HL-60 (cell line): ENCODE measurements around the gene PEF1.

Experiments
- GABPA ChIP-seq: IDR thresholded peaks from 2 replicates; pipeline ENCODE4 v1.6.1; 2012; ENCODE audit warnings: low read depth
- POLR2AphosphoS5 ChIP-seq: IDR thresholded peaks from 2 replicates; pipeline ENCODE4 v1.6.1; 2012; ENCODE audit warnings: low read depth
- TF ChIP-seq, protein P1 (sequence below): IDR thresholded peaks from one replicate; pipeline ENCODE4 v1.5.1; 2011; ENCODE audit warnings: low read length, control low read depth, inconsistent platforms; ENCODE audit not compliant: insufficient read depth
- TF ChIP-seq, protein P2 (sequence below): IDR thresholded peaks from 2 replicates; pipeline ENCODE4 v1.6.1; 2012; ENCODE audit warnings: low read depth; ENCODE audit not compliant: insufficient replicate concordance

DNA sequence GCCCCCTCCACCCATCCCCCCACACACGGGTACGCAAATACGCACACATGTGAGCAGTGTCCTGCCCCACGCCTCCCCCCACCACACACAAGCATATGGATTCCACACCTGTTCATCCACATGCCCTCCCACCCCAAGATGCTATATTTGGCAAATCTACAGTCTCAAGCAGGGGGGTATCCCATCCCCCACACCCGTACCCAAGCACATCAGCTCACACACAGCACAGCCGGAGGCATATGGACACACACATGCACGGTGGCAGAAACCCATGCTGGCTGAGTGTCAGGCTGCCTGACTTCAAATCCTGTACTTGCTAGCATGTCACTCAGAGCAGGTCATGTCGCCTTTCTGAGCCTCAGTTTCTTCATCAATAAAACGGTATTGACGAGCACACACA lies 48.6 kb upstream of the PEF1 start:
- TF ChIP-seq, protein P1, sequence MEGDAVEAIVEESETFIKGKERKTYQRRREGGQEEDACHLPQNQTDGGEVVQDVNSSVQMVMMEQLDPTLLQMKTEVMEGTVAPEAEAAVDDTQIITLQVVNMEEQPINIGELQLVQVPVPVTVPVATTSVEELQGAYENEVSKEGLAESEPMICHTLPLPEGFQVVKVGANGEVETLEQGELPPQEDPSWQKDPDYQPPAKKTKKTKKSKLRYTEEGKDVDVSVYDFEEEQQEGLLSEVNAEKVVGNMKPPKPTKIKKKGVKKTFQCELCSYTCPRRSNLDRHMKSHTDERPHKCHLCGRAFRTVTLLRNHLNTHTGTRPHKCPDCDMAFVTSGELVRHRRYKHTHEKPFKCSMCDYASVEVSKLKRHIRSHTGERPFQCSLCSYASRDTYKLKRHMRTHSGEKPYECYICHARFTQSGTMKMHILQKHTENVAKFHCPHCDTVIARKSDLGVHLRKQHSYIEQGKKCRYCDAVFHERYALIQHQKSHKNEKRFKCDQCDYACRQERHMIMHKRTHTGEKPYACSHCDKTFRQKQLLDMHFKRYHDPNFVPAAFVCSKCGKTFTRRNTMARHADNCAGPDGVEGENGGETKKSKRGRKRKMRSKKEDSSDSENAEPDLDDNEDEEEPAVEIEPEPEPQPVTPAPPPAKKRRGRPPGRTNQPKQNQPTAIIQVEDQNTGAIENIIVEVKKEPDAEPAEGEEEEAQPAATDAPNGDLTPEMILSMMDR = no peak
- TF ChIP-seq, protein P2, sequence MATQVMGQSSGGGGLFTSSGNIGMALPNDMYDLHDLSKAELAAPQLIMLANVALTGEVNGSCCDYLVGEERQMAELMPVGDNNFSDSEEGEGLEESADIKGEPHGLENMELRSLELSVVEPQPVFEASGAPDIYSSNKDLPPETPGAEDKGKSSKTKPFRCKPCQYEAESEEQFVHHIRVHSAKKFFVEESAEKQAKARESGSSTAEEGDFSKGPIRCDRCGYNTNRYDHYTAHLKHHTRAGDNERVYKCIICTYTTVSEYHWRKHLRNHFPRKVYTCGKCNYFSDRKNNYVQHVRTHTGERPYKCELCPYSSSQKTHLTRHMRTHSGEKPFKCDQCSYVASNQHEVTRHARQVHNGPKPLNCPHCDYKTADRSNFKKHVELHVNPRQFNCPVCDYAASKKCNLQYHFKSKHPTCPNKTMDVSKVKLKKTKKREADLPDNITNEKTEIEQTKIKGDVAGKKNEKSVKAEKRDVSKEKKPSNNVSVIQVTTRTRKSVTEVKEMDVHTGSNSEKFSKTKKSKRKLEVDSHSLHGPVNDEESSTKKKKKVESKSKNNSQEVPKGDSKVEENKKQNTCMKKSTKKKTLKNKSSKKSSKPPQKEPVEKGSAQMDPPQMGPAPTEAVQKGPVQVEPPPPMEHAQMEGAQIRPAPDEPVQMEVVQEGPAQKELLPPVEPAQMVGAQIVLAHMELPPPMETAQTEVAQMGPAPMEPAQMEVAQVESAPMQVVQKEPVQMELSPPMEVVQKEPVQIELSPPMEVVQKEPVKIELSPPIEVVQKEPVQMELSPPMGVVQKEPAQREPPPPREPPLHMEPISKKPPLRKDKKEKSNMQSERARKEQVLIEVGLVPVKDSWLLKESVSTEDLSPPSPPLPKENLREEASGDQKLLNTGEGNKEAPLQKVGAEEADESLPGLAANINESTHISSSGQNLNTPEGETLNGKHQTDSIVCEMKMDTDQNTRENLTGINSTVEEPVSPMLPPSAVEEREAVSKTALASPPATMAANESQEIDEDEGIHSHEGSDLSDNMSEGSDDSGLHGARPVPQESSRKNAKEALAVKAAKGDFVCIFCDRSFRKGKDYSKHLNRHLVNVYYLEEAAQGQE = no peak
- TF ChIP-seq POLR2AphosphoS5 = no peak
- no peak for TF ChIP-seq GABPA
